HEK293 (cell line): ENCODE results near the gene OR1F1.
A peak's percentile ranks its signal among the peaks of the same experiment; 100 is the strongest.

Experiments used
- CTCF ChIA-PET: fragments of 350-600 bp; formaldehyde crosslinking; extraction: SDS; loops from one replicate; lab custom pipeline; 2021; ENCODE audit warnings: antibody characterized with exemption; lab: Yijun Ruan, JAX
- POLR2A ChIA-PET: fragments of 300-600 bp; formaldehyde crosslinking; extraction: SDS; loops from one replicate; lab custom pipeline; 2020; ENCODE audit warnings: antibody characterized with exemption, inconsistent platforms; lab: Yijun Ruan, JAX
- H3K27ac ChIP-seq: fragments of 200-500 bp; sonication (Bioruptor generic); 2 replicates; pipeline ENCODE4 v1.5.1; 2014; ENCODE audit warnings: low read depth, low read length, control low read depth, inconsistent platforms; ENCODE audit errors: extremely low read depth
- H3K36me3 ChIP-seq, 2 experiments: fragments of 200-500 bp in 1 of 2; sonication (Bioruptor generic) in 1 of 2; 1 replicate in 1 of 2; 2 replicates in 1 of 2; pipeline ENCODE4 v1.5.1; 2014 to 2017; ENCODE audit warnings: inconsistent platforms in 2 of 2, low read length in 2 of 2; ENCODE audit not compliant: control insufficient read depth in 2 of 2, insufficient read depth in 1 of 2
- H3K4me1 ChIP-seq: fragments of 200-500 bp; sonication (Bioruptor generic); 2 replicates; pipeline ENCODE4 v1.5.1; 2014; ENCODE audit warnings: mild to moderate bottlenecking, low read length, inconsistent platforms; ENCODE audit not compliant: control insufficient read depth, insufficient read depth
- H3K4me3 ChIP-seq: 2 replicates; pipeline ENCODE4 v1.5.1; 2011; ENCODE audit warnings: low read depth, mild to moderate bottlenecking, control low read depth, low read length, moderate library complexity
- H3K9me3 ChIP-seq: fragments of 200-500 bp; sonication (Bioruptor generic); 2 replicates; pipeline ENCODE4 v1.5.1; 2014; ENCODE audit warnings: low read depth, low read length, inconsistent platforms; ENCODE audit not compliant: control insufficient read depth, insufficient read depth
- GFI1B ChIP-seq: fragments of 450-650 bp; formaldehyde crosslinking; IDR thresholded peaks from 2 replicates; pipeline ENCODE4 v1.5.1; 2016; ENCODE audit warnings: missing biosample characterization, missing genetic modification characterization
- PRDM1 ChIP-seq: fragments of 450-650 bp; formaldehyde crosslinking; IDR thresholded peaks from 2 replicates; pipeline ENCODE4; 2016; ENCODE audit warnings: missing biosample characterization, missing genetic modification characterization
- SP3 ChIP-seq: fragments of 450-650 bp; formaldehyde crosslinking; IDR thresholded peaks from 2 replicates; pipeline ENCODE4 v1.5.1; 2016; ENCODE audit warnings: missing biosample characterization, missing genetic modification characterization
- TCF7L2 ChIP-seq: IDR thresholded peaks from 2 replicates; pipeline ENCODE4 v1.6.1; 2011; ENCODE audit warnings: low read depth, mild to moderate bottlenecking, inconsistent platforms, low read length, moderate library complexity, borderline replicate concordance
- YY1 ChIP-seq: fragments of 450-650 bp; formaldehyde crosslinking; IDR thresholded peaks from 2 replicates; pipeline ENCODE4 v1.5.1; 2018; ENCODE audit warnings: missing biosample characterization, missing genetic modification characterization
- ZNF121 ChIP-seq: fragments of 450-650 bp; formaldehyde crosslinking; IDR thresholded peaks from 2 replicates; pipeline ENCODE4 v1.5.1; 2016; ENCODE audit warnings: missing biosample characterization, missing genetic modification characterization
- ZNF140 ChIP-seq: fragments of 450-650 bp; formaldehyde crosslinking; IDR thresholded peaks from 2 replicates; pipeline ENCODE4 v1.5.1; 2016; ENCODE audit warnings: missing biosample characterization, missing genetic modification characterization
- ZNF155 ChIP-seq: fragments of 450-650 bp; formaldehyde crosslinking; IDR thresholded peaks from 2 replicates; pipeline ENCODE4 v1.5.1; 2016; ENCODE audit warnings: missing biosample characterization, missing genetic modification characterization
- ZNF174 ChIP-seq: fragments of 450-650 bp; formaldehyde crosslinking; IDR thresholded peaks from 2 replicates; pipeline ENCODE4 v1.5.0; 2017; ENCODE audit warnings: missing biosample characterization, mild to moderate bottlenecking, missing genetic modification characterization
- ZNF214 ChIP-seq: fragments of 450-650 bp; formaldehyde crosslinking; IDR thresholded peaks from 2 replicates; pipeline ENCODE4 v1.5.1; 2017; ENCODE audit warnings: missing biosample characterization, mild to moderate bottlenecking, missing genetic modification characterization, borderline replicate concordance
- ZNF391 ChIP-seq: fragments of 450-650 bp; formaldehyde crosslinking; IDR thresholded peaks from 2 replicates; pipeline ENCODE4 v1.5.1; 2016; ENCODE audit warnings: low read depth, missing biosample characterization, missing genetic modification characterization, borderline replicate concordance
- ZNF544 ChIP-seq: fragments of 450-650 bp; formaldehyde crosslinking; IDR thresholded peaks from 2 replicates; pipeline ENCODE4 v1.5.0; 2017; ENCODE audit warnings: missing biosample characterization, missing genetic modification characterization
- ZNF626 ChIP-seq: fragments of 450-650 bp; sonication (Bioruptor Pico); formaldehyde crosslinking; IDR thresholded peaks from 2 replicates; pipeline ENCODE4 v1.5.1; 2018; ENCODE audit warnings: missing biosample characterization, missing genetic modification characterization, inconsistent platforms
- ZSCAN23 ChIP-seq: fragments of 450-650 bp; formaldehyde crosslinking; IDR thresholded peaks from 2 replicates; pipeline ENCODE4 v1.5.1; 2016; ENCODE audit warnings: missing biosample characterization, missing genetic modification characterization
- ZXDB ChIP-seq: fragments of 450-650 bp; formaldehyde crosslinking; IDR thresholded peaks from 2 replicates; pipeline ENCODE4 v1.5.1; 2016; ENCODE audit warnings: missing biosample characterization, missing genetic modification characterization
- TF ChIP-seq, protein P1 (sequence below): fragments of 450-650 bp; formaldehyde crosslinking; IDR thresholded peaks from 2 replicates; pipeline ENCODE4 v1.5.1; 2017; ENCODE audit warnings: missing biosample characterization, mild to moderate bottlenecking, missing genetic modification characterization, moderate library complexity
- TF ChIP-seq, protein P2 (sequence below): fragments of 450-650 bp; formaldehyde crosslinking; IDR thresholded peaks from 2 replicates; pipeline ENCODE4 v1.5.1; 2016; ENCODE audit warnings: missing biosample characterization, missing genetic modification characterization, low read depth
- TF ChIP-seq, protein P3 (sequence below): fragments of 450-650 bp; formaldehyde crosslinking; IDR thresholded peaks from 2 replicates; pipeline ENCODE4 v1.5.1; 2016; ENCODE audit warnings: missing biosample characterization, missing genetic modification characterization
- TF ChIP-seq, protein P4 (sequence below): fragments of 450-650 bp; formaldehyde crosslinking; IDR thresholded peaks from 2 replicates; pipeline ENCODE4 v1.5.1; 2016; ENCODE audit warnings: missing biosample characterization, missing genetic modification characterization
- TF ChIP-seq, protein P5 (sequence below): fragments of 450-650 bp; formaldehyde crosslinking; optimal IDR thresholded peaks from 2 replicates; pipeline ENCODE3; 2016; ENCODE audit warnings: missing biosample characterization, mild to moderate bottlenecking, missing genetic modification characterization
- TF ChIP-seq, protein P6 (sequence below): fragments of 450-650 bp; formaldehyde crosslinking; IDR thresholded peaks from 2 replicates; pipeline ENCODE4 v1.5.1; 2016; ENCODE audit warnings: missing biosample characterization, missing genetic modification characterization
- TF ChIP-seq, protein P7 (sequence below): fragments of 450-650 bp; formaldehyde crosslinking; IDR thresholded peaks from 2 replicates; pipeline ENCODE4 v1.5.1; 2016; ENCODE audit warnings: missing biosample characterization, missing genetic modification characterization

OR1F1 gene

DNA sequence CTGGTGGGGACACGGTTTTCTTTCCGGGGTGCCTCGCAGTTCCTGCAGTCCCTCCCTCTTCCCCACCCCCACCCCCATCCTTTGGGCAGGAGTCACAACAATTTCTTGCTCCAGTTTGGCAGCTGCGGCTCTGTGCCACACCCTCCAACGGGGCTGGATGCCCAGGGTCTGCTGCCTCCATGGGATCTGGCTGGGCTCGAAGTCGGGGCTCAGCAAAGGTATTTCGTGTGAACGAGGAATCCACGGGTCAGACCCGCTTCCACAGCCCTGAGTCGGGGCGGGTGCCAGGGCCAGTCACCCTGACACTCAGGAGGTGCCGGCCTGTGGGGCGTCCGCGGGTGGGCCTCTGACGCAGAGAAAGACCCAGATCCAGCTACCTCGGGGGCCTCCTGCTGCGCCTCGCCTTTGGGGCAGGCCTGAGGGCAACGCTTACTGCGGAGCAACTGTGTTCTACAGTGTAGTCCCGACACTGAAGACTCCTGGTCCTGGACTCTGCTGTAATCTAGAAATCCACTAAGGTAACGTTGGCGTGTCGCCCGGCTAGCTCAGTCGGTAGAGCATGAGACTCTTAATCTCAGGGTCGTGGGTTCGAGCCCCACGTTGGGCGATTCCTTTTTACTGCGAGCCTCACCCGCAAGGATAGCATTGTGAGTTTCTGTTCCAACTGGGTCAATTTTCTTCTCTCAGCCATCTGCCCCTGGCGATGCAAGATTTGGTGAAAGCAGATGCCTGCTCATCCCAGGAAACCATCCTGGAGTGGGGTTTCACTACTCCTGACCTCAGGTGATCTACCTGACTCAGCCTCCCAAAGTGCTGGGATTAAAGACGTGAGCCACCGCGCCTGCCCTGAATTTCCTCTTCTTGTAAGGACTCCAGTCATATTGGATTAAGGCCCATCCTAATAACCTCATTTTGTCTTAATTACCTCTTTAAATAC lies 12.6 kb upstream of the OR1F1 start:
- no peaks in the 10 kb centered on the region for H3K4me1 ChIP-seq
- TF ChIP-seq YY1 (tag by site-specific recombination) = 0 out of 2 replicates have a peak, but pooled peaks have one; percentile 31
- no peak for TF ChIP-seq ZNF155
- TF ChIP-seq, protein P1, sequence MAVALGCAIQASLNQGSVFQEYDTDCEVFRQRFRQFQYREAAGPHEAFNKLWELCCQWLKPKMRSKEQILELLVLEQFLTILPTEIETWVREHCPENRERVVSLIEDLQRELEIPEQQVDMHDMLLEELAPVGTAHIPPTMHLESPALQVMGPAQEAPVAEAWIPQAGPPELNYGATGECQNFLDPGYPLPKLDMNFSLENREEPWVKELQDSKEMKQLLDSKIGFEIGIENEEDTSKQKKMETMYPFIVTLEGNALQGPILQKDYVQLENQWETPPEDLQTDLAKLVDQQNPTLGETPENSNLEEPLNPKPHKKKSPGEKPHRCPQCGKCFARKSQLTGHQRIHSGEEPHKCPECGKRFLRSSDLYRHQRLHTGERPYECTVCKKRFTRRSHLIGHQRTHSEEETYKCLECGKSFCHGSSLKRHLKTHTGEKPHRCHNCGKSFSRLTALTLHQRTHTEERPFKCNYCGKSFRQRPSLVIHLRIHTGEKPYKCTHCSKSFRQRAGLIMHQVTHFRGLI (tag by site-specific recombination) = peak; percentile 24; the same call in 1 of the 2 replicates
- TF ChIP-seq PRDM1 (tag by site-specific recombination) = peak; percentile 54; the same call in 1 of the 2 replicates
- no peak for TF ChIP-seq TCF7L2
- no peak for TF ChIP-seq ZNF626 (tag by site-specific recombination)
- TF ChIP-seq, protein P2, sequence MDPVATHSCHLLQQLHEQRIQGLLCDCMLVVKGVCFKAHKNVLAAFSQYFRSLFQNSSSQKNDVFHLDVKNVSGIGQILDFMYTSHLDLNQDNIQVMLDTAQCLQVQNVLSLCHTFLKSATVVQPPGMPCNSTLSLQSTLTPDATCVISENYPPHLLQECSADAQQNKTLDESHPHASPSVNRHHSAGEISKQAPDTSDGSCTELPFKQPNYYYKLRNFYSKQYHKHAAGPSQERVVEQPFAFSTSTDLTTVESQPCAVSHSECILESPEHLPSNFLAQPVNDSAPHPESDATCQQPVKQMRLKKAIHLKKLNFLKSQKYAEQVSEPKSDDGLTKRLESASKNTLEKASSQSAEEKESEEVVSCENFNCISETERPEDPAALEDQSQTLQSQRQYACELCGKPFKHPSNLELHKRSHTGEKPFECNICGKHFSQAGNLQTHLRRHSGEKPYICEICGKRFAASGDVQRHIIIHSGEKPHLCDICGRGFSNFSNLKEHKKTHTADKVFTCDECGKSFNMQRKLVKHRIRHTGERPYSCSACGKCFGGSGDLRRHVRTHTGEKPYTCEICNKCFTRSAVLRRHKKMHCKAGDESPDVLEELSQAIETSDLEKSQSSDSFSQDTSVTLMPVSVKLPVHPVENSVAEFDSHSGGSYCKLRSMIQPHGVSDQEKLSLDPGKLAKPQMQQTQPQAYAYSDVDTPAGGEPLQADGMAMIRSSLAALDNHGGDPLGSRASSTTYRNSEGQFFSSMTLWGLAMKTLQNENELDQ (tag by site-specific recombination) = no peak
- no peak for TF ChIP-seq ZNF121
- TF ChIP-seq ZNF391 (tag by site-specific recombination) = 0 out of 2 replicates have a peak, but pooled peaks have one; percentile 52
- no peak for TF ChIP-seq ZSCAN23 (tag by site-specific recombination)
- peak; percentile 72; the same call in 1 of the 2 replicates for TF ChIP-seq ZXDB (tag by site-specific recombination)
- TF ChIP-seq, protein P3, sequence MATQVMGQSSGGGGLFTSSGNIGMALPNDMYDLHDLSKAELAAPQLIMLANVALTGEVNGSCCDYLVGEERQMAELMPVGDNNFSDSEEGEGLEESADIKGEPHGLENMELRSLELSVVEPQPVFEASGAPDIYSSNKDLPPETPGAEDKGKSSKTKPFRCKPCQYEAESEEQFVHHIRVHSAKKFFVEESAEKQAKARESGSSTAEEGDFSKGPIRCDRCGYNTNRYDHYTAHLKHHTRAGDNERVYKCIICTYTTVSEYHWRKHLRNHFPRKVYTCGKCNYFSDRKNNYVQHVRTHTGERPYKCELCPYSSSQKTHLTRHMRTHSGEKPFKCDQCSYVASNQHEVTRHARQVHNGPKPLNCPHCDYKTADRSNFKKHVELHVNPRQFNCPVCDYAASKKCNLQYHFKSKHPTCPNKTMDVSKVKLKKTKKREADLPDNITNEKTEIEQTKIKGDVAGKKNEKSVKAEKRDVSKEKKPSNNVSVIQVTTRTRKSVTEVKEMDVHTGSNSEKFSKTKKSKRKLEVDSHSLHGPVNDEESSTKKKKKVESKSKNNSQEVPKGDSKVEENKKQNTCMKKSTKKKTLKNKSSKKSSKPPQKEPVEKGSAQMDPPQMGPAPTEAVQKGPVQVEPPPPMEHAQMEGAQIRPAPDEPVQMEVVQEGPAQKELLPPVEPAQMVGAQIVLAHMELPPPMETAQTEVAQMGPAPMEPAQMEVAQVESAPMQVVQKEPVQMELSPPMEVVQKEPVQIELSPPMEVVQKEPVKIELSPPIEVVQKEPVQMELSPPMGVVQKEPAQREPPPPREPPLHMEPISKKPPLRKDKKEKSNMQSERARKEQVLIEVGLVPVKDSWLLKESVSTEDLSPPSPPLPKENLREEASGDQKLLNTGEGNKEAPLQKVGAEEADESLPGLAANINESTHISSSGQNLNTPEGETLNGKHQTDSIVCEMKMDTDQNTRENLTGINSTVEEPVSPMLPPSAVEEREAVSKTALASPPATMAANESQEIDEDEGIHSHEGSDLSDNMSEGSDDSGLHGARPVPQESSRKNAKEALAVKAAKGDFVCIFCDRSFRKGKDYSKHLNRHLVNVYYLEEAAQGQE (tag by site-specific recombination) = no peak
- TF ChIP-seq, protein P4, sequence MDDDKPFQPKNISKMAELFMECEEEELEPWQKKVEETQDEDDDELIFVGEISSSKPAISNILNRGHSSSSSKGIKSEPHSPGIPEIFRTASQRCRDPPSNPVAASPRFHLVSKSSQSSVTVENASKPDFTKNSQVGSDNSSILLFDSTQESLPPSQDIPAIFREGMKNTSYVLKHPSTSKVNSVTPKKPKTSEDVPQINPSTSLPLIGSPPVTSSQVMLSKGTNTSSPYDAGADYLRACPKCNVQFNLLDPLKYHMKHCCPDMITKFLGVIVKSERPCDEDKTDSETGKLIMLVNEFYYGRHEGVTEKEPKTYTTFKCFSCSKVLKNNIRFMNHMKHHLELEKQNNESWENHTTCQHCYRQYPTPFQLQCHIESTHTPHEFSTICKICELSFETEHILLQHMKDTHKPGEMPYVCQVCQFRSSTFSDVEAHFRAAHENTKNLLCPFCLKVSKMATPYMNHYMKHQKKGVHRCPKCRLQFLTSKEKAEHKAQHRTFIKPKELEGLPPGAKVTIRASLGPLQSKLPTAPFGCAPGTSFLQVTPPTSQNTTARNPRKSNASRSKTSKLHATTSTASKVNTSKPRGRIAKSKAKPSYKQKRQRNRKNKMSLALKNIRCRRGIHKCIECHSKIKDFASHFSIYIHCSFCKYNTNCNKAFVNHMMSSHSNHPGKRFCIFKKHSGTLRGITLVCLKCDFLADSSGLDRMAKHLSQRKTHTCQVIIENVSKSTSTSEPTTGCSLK (tag by site-specific recombination) = no peak
- TF ChIP-seq, protein P5, sequence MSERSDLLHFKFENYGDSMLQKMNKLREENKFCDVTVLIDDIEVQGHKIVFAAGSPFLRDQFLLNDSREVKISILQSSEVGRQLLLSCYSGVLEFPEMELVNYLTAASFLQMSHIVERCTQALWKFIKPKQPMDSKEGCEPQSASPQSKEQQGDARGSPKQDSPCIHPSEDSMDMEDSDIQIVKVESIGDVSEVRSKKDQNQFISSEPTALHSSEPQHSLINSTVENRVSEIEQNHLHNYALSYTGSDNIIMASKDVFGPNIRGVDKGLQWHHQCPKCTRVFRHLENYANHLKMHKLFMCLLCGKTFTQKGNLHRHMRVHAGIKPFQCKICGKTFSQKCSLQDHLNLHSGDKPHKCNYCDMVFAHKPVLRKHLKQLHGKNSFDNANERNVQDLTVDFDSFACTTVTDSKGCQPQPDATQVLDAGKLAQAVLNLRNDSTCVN = peak; percentile 25
- 0 out of 2 replicates have a peak, but pooled peaks have one; percentile 14 for TF ChIP-seq SP3
- TF ChIP-seq GFI1B (tag by site-specific recombination) = no peak
- TF ChIP-seq ZNF214 (tag by site-specific recombination) = no peak
- TF ChIP-seq, protein P6, sequence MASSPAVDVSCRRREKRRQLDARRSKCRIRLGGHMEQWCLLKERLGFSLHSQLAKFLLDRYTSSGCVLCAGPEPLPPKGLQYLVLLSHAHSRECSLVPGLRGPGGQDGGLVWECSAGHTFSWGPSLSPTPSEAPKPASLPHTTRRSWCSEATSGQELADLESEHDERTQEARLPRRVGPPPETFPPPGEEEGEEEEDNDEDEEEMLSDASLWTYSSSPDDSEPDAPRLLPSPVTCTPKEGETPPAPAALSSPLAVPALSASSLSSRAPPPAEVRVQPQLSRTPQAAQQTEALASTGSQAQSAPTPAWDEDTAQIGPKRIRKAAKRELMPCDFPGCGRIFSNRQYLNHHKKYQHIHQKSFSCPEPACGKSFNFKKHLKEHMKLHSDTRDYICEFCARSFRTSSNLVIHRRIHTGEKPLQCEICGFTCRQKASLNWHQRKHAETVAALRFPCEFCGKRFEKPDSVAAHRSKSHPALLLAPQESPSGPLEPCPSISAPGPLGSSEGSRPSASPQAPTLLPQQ (tag by site-specific recombination) = peak; percentile 60; the same call in 1 of the 2 replicates
- TF ChIP-seq ZNF174 (tag by site-specific recombination) = no peak
- no peak for TF ChIP-seq ZNF544 (tag by site-specific recombination)
- TF ChIP-seq, protein P7, sequence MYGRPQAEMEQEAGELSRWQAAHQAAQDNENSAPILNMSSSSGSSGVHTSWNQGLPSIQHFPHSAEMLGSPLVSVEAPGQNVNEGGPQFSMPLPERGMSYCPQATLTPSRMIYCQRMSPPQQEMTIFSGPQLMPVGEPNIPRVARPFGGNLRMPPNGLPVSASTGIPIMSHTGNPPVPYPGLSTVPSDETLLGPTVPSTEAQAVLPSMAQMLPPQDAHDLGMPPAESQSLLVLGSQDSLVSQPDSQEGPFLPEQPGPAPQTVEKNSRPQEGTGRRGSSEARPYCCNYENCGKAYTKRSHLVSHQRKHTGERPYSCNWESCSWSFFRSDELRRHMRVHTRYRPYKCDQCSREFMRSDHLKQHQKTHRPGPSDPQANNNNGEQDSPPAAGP (tag by site-specific recombination) = peak; percentile 64; the same call in 1 of the 2 replicates
- no peak for TF ChIP-seq ZNF140 (tag by site-specific recombination)

More for the DNA sequence above, 12.6 kb upstream of the OR1F1 start:
- Histone ChIP-seq H3K9me3 (no peaks in the 10 kb centered on the region), H3K27ac (no peak overlapping the region), H3K36me3 (no peaks in the 10 kb centered on the region), H3K4me3 (peak overlapping the region; percentile 10)
- ChIA-PET CTCF (no interaction called here), POLR2A (interaction anchor here (1.4 kb wide), 1 partner anchor 25 kb away, joined by 5 read pairs; no protein-coding TSS in a partner anchor)
